Measurements from ENCODE around the gene GIMD1. TPM values are rescaled to one million over a fixed set of nuclear protein-coding genes. Genes with fewer than 3 reads are reported as not detected.

The GIMD1 gene
- total RNA-seq, 1 donor from 2014 or later, result not detected

GRCh38 chr4:106315476-106315967 is 53.1 kb downstream of the GIMD1 start:
- H3K4me3 Mint-ChIP-seq (ENCODE audit: unreplicated experiment), result no peak overlapping the region
- peaks cover 42% of the 10 kb centered on the region for H3K4me1 Mint-ChIP-seq (ENCODE audit: low read depth)

GRCh38 chr4:106314960-106315359 is 53.6 kb downstream of the GIMD1 start:
- no peaks in the 10 kb centered on the region for H3K27me3 Mint-ChIP-seq (ENCODE audit: low read depth)
- H3K4me3 Mint-ChIP-seq (ENCODE audit: unreplicated experiment), result no peak overlapping the region
- H3K27ac Mint-ChIP-seq (ENCODE audit: unreplicated experiment), result no peak overlapping the region
- no peak for DNase-seq (ENCODE audit: low spot score)
- no peak for TF ChIP-seq CTCF (IDR thresholded peaks at IDR 0.05)
- peaks cover 47% of the 10 kb centered on the region for H3K4me1 Mint-ChIP-seq (ENCODE audit: low read depth)
- no peaks in the 10 kb centered on the region for H3K36me3 Mint-ChIP-seq (ENCODE audit: low read depth)
- no peaks in the 10 kb centered on the region for H3K9me3 Mint-ChIP-seq (ENCODE audit: low read depth)

More at GRCh38 chr4:106315476-106315967, 53.1 kb downstream of the GIMD1 start:
- no peak for DNase-seq (ENCODE audit: low spot score)
- H3K27ac Mint-ChIP-seq (ENCODE audit: unreplicated experiment), result no peak overlapping the region
- no peaks in the 10 kb centered on the region for H3K36me3 Mint-ChIP-seq (ENCODE audit: low read depth)
- H3K9me3 Mint-ChIP-seq (ENCODE audit: low read depth), result no peaks in the 10 kb centered on the region
- no peak for TF ChIP-seq CTCF (IDR thresholded peaks at IDR 0.05)
- no peaks in the 10 kb centered on the region for H3K27me3 Mint-ChIP-seq (ENCODE audit: low read depth)

GRCh38 chr4:106312997-106313522 is 55.5 kb downstream of the GIMD1 start:
- H3K27ac Mint-ChIP-seq (ENCODE audit: unreplicated experiment), result peak overlapping the region; percentile 95
- peak overlapping the region; percentile 20 for H3K4me3 Mint-ChIP-seq (ENCODE audit: unreplicated experiment)

GRCh38 chr4:106312377-106312776 is 56.2 kb downstream of the GIMD1 start:
- no peaks in the 10 kb centered on the region for H3K27me3 Mint-ChIP-seq (ENCODE audit: low read depth)
- no peak for DNase-seq (ENCODE audit: low spot score)
- peak overlapping the region; percentile 95 for H3K27ac Mint-ChIP-seq (ENCODE audit: unreplicated experiment)
- no peak for TF ChIP-seq CTCF (IDR thresholded peaks at IDR 0.05)
- no peaks in the 10 kb centered on the region for H3K36me3 Mint-ChIP-seq (ENCODE audit: low read depth)
- H3K4me3 Mint-ChIP-seq (ENCODE audit: unreplicated experiment), result peak overlapping the region; percentile 13
- H3K9me3 Mint-ChIP-seq (ENCODE audit: low read depth), result no peaks in the 10 kb centered on the region
- peaks cover 47% of the 10 kb centered on the region for H3K4me1 Mint-ChIP-seq (ENCODE audit: low read depth)

More at GRCh38 chr4:106312997-106313522, 55.5 kb downstream of the GIMD1 start:
- Mint-ChIP-seq H3K9me3 (ENCODE audit: low read depth) (no peaks in the 10 kb centered on the region), H3K27me3 (ENCODE audit: low read depth) (no peaks in the 10 kb centered on the region), H3K4me1 (ENCODE audit: low read depth) (peaks cover 47% of the 10 kb centered on the region), H3K36me3 (ENCODE audit: low read depth) (no peaks in the 10 kb centered on the region)
- no peak for TF ChIP-seq CTCF (IDR thresholded peaks at IDR 0.05)
- DNase-seq (ENCODE audit: low spot score), result no peak

Other genes with a start within 250 kb of the GIMD1 start
- 26.0 to 38.3 TPM (median 28.2 TPM) in 3 replicates for gene TBCK, start 52.6 kb downstream of the GIMD1 start, total RNA-seq
- 37.4 to 42.8 TPM (median 37.9 TPM) in 3 replicates for gene AIMP1, start 52.2 kb downstream of the GIMD1 start, total RNA-seq

Measured in chondrocyte (in vitro differentiated cells).